Fibroblast of lung (primary cell): Measurements from ENCODE around the gene ANKRD45.

Source experiments
- EZH2 ChIP-seq: IDR thresholded peaks from 2 replicates; pipeline ENCODE4 v1.5.1; 2012; ENCODE audit warnings: low read length, control low read depth, mild to moderate bottlenecking; ENCODE audit errors: missing control alignments
- TF ChIP-seq, protein P1 (sequence below), 2 donors: IDR thresholded peaks in 1 of 2; conservative IDR thresholded peaks in 1 of 2; 1 replicate in 1 of 2; 2 replicates in 1 of 2; pipeline ENCODE4 v1.5.1; 2011 to 2012; ENCODE audit warnings: low read length in 2 of 2, control low read depth in 1 of 2, inconsistent platforms in 1 of 2, low read depth in 1 of 2, mild to moderate bottlenecking in 1 of 2

DNA sequence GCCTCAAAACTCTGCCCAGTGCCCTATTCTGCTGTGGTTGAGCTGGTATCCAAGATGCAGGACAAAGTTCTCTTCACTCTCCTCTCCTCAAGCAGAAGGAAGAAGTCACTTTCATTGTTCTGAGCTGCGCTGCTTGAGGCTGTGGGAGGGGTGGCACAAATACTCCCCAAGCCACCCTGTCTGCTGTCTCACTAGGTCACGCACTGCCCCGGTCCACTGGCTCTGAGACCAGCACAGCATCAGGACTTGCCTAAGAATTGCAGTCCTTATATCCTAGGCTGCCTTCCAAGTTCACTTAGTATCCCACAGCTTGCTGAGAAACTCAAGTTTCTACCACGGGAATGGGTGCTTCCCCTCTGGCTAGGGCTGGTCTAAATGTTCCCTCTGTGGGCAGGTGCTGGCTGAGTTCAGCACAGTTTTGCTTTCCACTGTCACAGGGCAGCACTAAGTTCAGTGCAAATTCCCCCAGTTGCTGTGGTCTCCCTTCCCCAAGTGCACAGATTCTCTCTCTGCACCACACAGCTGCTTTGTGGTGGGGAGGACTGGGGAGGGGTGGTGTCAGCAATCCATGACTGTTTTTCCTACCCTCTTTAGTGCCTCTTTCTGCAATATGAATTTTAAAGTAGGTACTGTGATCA lies 99.2 kb downstream of the ANKRD45 start:
- TF ChIP-seq, protein P1, sequence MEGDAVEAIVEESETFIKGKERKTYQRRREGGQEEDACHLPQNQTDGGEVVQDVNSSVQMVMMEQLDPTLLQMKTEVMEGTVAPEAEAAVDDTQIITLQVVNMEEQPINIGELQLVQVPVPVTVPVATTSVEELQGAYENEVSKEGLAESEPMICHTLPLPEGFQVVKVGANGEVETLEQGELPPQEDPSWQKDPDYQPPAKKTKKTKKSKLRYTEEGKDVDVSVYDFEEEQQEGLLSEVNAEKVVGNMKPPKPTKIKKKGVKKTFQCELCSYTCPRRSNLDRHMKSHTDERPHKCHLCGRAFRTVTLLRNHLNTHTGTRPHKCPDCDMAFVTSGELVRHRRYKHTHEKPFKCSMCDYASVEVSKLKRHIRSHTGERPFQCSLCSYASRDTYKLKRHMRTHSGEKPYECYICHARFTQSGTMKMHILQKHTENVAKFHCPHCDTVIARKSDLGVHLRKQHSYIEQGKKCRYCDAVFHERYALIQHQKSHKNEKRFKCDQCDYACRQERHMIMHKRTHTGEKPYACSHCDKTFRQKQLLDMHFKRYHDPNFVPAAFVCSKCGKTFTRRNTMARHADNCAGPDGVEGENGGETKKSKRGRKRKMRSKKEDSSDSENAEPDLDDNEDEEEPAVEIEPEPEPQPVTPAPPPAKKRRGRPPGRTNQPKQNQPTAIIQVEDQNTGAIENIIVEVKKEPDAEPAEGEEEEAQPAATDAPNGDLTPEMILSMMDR (conservative IDR thresholded peaks at IDR 0.05 in 1 of 2, IDR thresholded peaks at IDR 0.05 in 1 of 2; ENCODE audit: low read depth in 1 of 2, low read length in 2 of 2): no peak
- no peak for TF ChIP-seq EZH2
